ENCODE data around the gene IL36B. TPM values are rescaled to one million over a fixed set of nuclear protein-coding genes. Genes with fewer than 3 reads are reported as not detected.

IL36B gene
- polyA plus RNA-seq, 1 experiment: not detected

- ChIA-PET POLR2A (no interaction called here), CTCF (no interaction called here)
- no peaks in the 10 kb centered on the region for H3K27me3 ChIP-seq (ENCODE audit: control insufficient read depth, insufficient read depth, low read length)
- DNase-seq (ENCODE audit: low read depth, low spot score): no peak
- H3K4me3 ChIP-seq (ENCODE audit: low read depth, low read length): no peak overlapping the region
- no peaks in the 10 kb centered on the region for H3K9me3 ChIP-seq (ENCODE audit: control insufficient read depth, insufficient read depth, low read length)
- no peak overlapping the region for H3K27ac ChIP-seq (ENCODE audit: low read depth, low read length)
- no peak for TF ChIP-seq CTCF (IDR thresholded peaks at IDR 0.05; ENCODE audit: low read depth, low read length)
Observed at GRCh38 chr2:113009622-113010021, 43.0 kb downstream of the IL36B start.

- POLR2A ChIA-PET: no interaction called here
- no peak for TF ChIP-seq CTCF (IDR thresholded peaks at IDR 0.05; ENCODE audit: low read depth, low read length)
Observed at GRCh38 chr2:113007250-113007649, 45.4 kb downstream of the IL36B start.

GRCh38 chr2:113005030-113005509 is 47.6 kb downstream of the IL36B start, which contains the start of gene IL36A:
Gene IL36A, plus strand, starts transcription at chr2:113005459. Its CDS starts 413 bp downstream, at chr2:113005872.
- no peaks in the 10 kb centered on the region for H3K27me3 ChIP-seq (ENCODE audit: control insufficient read depth, insufficient read depth, low read length)
- no peak for TF ChIP-seq CTCF (IDR thresholded peaks at IDR 0.05; ENCODE audit: low read depth, low read length)
- POLR2A ChIA-PET: no interaction called here

More at GRCh38 chr2:113007250-113007649, 45.4 kb downstream of the IL36B start:
- Histone ChIP-seq H3K27ac (ENCODE audit: low read depth, low read length) (no peak overlapping the region), H3K9me3 (ENCODE audit: control insufficient read depth, insufficient read depth, low read length) (no peaks in the 10 kb centered on the region), H3K27me3 (ENCODE audit: control insufficient read depth, insufficient read depth, low read length) (no peaks in the 10 kb centered on the region), H3K4me3 (ENCODE audit: low read depth, low read length) (no peak overlapping the region)
- no peak for DNase-seq (ENCODE audit: low read depth, low spot score)
- CTCF ChIA-PET: no interaction called here

GRCh38 chr2:113002677-113003076 is 50.0 kb downstream of the IL36B start:
- Histone ChIP-seq H3K9me3 (ENCODE audit: control insufficient read depth, insufficient read depth, low read length) (no peaks in the 10 kb centered on the region), H3K27ac (ENCODE audit: low read depth, low read length) (no peak overlapping the region), H3K27me3 (ENCODE audit: control insufficient read depth, insufficient read depth, low read length) (no peaks in the 10 kb centered on the region), H3K4me3 (ENCODE audit: low read depth, low read length) (no peak overlapping the region)
- POLR2A ChIA-PET: no interaction called here
- CTCF ChIA-PET: no interaction called here
- TF ChIP-seq CTCF (IDR thresholded peaks at IDR 0.05; ENCODE audit: low read depth, low read length): no peak
- no peak for DNase-seq (ENCODE audit: low read depth, low spot score)

More at GRCh38 chr2:113005030-113005509, 47.6 kb downstream of the IL36B start, which contains the start of gene IL36A:
- CTCF ChIA-PET: no interaction called here
- no peak within 1 kb of the TSS for H3K4me3 ChIP-seq (ENCODE audit: low read depth, low read length)
- H3K27ac ChIP-seq (ENCODE audit: low read depth, low read length): no peak within 1 kb of the TSS
- H3K9me3 ChIP-seq (ENCODE audit: control insufficient read depth, insufficient read depth, low read length): no peaks in the 10 kb centered on the region
- DNase-seq (ENCODE audit: low read depth, low spot score): no peak

GRCh38 chr2:113000436-113000835 is 52.2 kb downstream of the IL36B start:
- Histone ChIP-seq H3K27me3 (ENCODE audit: control insufficient read depth, insufficient read depth, low read length) (no peaks in the 10 kb centered on the region), H3K4me3 (ENCODE audit: low read depth, low read length) (no peak overlapping the region), H3K9me3 (ENCODE audit: control insufficient read depth, insufficient read depth, low read length) (no peaks in the 10 kb centered on the region), H3K27ac (ENCODE audit: low read depth, low read length) (no peak overlapping the region)
- no peak for TF ChIP-seq CTCF (IDR thresholded peaks at IDR 0.05; ENCODE audit: low read depth, low read length)
- ChIA-PET POLR2A (no interaction called here), CTCF (no interaction called here)
- no peak for DNase-seq (ENCODE audit: low read depth, low spot score)
